ENCODE results near the gene ALKBH3.

Gene ALKBH3

DNA sequence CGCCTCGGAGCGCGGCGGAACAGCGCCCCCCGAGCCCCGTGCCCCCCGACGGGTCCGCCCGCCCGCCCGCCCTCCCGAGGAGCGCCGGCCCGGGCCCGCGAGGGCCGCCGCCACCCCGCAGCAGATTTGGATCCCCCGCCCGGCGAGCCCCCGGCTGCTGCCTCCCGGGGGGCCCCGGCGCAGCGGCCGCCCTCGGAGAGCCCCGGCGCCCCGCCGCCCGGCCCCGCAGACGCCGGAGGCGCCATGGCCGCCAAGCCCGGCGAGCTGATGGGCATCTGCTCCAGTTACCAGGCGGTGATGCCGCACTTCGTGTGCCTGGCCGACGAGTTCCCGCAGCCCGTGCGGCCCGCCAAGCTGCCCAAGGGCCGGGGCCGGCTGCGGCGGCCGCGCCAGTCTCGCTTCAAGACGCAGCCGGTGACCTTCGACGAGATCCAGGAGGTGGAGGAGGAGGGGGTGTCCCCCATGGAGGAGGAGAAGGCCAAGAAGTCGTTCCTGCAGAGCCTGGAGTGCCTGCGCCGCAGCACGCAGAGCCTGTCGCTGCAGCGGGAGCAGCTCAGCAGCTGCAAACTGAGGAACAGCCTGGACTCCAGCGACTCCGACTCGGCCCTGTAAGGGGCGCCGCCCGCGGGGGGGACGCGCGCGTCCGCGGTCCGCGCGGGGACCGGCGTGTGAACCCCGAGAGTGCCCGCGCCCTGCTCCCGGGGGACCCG lies 62.2 kb downstream of the ALKBH3 start:
- POLR2A ChIA-PET, result interaction anchor here (0.6 to 3.4 kb wide), 29 partner anchors 8 to 112 kb away, joined by 3 to 27 read pairs (median 4); partner anchors contain the start of gene ALKBH3
- TF ChIP-seq, protein P1, sequence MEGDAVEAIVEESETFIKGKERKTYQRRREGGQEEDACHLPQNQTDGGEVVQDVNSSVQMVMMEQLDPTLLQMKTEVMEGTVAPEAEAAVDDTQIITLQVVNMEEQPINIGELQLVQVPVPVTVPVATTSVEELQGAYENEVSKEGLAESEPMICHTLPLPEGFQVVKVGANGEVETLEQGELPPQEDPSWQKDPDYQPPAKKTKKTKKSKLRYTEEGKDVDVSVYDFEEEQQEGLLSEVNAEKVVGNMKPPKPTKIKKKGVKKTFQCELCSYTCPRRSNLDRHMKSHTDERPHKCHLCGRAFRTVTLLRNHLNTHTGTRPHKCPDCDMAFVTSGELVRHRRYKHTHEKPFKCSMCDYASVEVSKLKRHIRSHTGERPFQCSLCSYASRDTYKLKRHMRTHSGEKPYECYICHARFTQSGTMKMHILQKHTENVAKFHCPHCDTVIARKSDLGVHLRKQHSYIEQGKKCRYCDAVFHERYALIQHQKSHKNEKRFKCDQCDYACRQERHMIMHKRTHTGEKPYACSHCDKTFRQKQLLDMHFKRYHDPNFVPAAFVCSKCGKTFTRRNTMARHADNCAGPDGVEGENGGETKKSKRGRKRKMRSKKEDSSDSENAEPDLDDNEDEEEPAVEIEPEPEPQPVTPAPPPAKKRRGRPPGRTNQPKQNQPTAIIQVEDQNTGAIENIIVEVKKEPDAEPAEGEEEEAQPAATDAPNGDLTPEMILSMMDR (IDR thresholded peaks at IDR 0.05; ENCODE audit: insufficient read depth, low read length, missing control alignments), result no peak
- DNase-seq (ENCODE audit: low read depth, low spot score), result no peak
- peak overlapping the region; percentile 62 for H3K4me3 ChIP-seq (ENCODE audit: low read depth, low read length)
- CTCF ChIA-PET, result interaction anchor here (0.6 to 15.8 kb wide), 10 partner anchors 8 to 97 kb away, joined by 3 to 180 read pairs (median 6); no protein-coding TSS in a partner anchor

DNA sequence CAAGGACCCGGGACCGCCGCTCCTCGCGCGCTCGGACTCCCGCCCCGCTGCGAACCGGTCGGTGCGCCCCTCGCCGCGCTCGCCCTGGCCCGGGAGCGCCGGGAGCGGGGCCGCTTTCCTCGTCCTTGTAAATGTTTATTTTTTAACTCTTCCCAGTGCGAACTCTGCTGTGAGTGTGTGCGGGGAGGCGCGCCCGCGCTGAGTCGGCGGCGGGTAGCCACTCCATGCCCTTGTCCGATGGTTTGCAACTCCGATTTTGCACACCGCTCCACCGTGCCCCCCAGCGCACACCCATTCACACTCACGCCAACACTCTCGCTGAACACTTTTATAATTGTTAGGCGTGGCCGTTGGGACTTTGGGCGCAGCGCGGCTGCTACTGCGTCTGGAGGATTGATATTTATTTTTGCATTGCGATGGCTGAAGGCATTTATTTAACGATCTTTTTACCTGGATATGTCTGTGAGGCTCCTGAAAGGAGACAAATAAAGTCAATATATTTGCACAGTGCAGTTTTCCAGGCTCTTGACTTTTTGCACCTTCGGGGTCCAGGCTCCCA lies 62.8 kb downstream of the ALKBH3 start:
- peak overlapping the region; percentile 62 for H3K4me3 ChIP-seq (ENCODE audit: low read depth, low read length)
- ChIA-PET POLR2A (interaction anchor here (0.8 to 3.4 kb wide), 11 partner anchors 10 to 112 kb away, joined by 4 to 27 read pairs (median 7); no protein-coding TSS in a partner anchor), CTCF (interaction anchor here (0.8 to 15.8 kb wide), 9 partner anchors 8 to 109 kb away, joined by 3 to 180 read pairs (median 4); no protein-coding TSS in a partner anchor)
- no peak for DNase-seq (ENCODE audit: low read depth, low spot score)
- TF ChIP-seq, protein P1 (IDR thresholded peaks at IDR 0.05; ENCODE audit: insufficient read depth, low read length, missing control alignments), result no peak

DNA sequence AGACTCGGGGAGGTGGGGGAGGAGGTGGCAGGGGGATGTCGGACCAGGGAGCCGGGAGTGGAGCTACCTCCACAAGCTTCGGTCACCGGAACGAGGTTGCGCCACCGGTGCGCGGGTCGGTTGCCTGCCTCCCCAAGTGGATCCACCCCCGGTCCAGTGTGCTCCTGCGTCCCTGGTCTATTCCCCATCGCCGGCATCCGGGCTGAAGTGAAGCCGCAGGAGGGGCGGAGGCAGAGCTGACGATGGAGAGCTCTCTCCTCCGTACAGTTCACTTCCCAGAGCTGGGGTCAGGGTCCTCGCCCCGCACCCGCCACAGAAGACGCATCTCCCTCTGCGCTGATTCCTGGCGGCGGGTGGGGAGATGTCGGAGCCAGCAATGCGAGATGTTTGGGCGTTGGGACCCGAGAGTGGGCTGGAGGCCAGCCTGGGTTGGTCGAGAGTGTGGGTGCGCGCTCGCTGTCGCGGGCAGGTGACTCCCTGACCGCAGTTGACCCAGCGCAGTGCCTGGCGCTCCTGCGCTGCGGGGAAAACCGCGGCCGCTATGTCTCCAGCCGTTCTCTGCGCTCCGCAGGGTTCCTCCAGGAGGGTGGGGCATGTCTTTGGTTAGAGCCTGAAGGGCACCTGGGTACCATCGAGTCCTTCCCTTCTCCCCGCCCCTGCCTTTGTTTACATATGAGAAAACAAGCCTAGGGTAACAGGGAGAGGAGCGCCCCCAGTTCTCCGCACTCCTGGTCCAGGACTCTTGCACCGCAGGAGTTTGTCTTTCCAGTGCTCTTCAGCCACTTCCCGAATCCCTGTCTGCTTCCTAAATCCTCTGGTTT lies 63.5 kb downstream of the ALKBH3 start:
- DNase-seq (ENCODE audit: low read depth, low spot score), result no peak
- TF ChIP-seq, protein P1 (IDR thresholded peaks at IDR 0.05; ENCODE audit: insufficient read depth, low read length, missing control alignments), result no peak
- ChIA-PET CTCF (interaction anchor here (0.8 to 15.8 kb wide), 14 partner anchors 13 to 108 kb away, joined by 3 to 180 read pairs (median 6); no protein-coding TSS in a partner anchor), POLR2A (interaction anchor here (0.6 to 3.4 kb wide), 2 partner anchors 89 to 331 kb away, joined by 3 to 15 read pairs; no protein-coding TSS in a partner anchor)
- peak overlapping the region; percentile 62 for H3K4me3 ChIP-seq (ENCODE audit: low read depth, low read length)

DNA sequence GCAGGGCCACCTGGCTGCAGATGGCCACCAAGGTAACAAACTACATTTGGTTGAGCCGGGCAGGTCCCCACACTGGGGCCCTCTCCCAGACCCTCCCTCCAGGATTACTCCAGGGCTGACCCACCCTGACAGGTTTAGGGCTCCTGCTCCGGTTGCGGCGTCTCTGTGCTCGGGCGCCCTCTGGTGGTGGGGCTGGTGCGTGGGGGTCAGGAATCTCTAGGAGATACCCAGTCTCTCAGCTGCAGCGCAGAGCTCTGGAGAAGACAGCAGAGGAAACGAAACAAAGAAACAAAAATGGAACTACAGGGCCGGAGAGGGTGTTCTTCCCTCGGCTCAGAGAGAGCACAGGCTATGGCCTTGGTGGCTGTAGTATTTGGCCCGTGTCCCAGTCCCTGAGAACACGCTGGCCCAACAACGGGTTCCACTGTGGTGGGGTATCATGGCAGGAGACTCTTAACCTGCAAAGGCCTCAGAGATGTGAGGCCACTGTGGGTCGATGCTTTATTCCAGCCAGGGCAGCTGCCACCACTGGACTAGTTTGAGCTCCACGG lies 64.2 kb downstream of the ALKBH3 start:
- no peak for DNase-seq (ENCODE audit: low read depth, low spot score)
- TF ChIP-seq, protein P1 (IDR thresholded peaks at IDR 0.05; ENCODE audit: insufficient read depth, low read length, missing control alignments), result peak; percentile 84

DNA sequence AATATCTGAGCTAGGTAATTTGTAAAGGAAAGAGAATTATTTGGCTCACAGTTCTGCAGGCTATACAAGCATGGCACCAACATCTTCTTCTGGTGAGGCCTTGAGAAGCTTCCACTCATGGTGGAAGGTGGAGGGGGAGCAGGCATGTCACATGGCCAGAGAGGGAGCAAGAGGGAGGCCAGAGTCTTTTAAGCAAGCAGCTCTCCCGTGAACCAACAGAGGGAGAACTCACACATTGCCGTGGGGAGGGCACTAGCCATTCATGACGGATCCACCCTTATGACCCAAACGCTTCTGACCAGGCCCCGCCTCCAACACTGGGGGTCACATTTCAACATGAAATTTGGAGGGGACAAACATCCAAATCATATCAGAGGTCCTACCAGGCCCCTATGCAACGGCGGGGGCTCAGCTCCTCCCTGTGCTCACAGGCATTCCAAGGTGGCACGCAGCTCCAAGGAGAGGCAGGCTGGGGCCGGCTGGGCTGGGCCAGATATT lies 66.4 kb downstream of the ALKBH3 start:
- no peak for DNase-seq (ENCODE audit: low read depth, low spot score)
- POLR2A ChIA-PET, result no interaction called here
- H3K4me3 ChIP-seq (ENCODE audit: low read depth, low read length), result no peak overlapping the region
- TF ChIP-seq, protein P1 (IDR thresholded peaks at IDR 0.05; ENCODE audit: insufficient read depth, low read length, missing control alignments), result peak; percentile 63
- CTCF ChIA-PET, result interaction anchor here (0.9 to 15.8 kb wide), 21 partner anchors 9 to 110 kb away, joined by 3 to 180 read pairs (median 5); no protein-coding TSS in a partner anchor

More for the DNA sequence above, 64.2 kb downstream of the ALKBH3 start:
- POLR2A ChIA-PET, result interaction anchor here (0.7 to 3.4 kb wide), 2 partner anchors 21 to 88 kb away, joined by 3 to 15 read pairs; no protein-coding TSS in a partner anchor
- H3K4me3 ChIP-seq (ENCODE audit: low read depth, low read length), result peak overlapping the region; percentile 62
- CTCF ChIA-PET, result interaction anchor here (0.6 to 15.8 kb wide), 27 partner anchors 12 to 118 kb away, joined by 3 to 180 read pairs (median 5); no protein-coding TSS in a partner anchor
